Measurements from ENCODE around the gene GXYLT1. TPM values are rescaled to one million over a fixed set of nuclear protein-coding genes. Genes with fewer than 3 reads are reported as not detected.
"Not testable (repeated sequence)": the region's sequence is repeated elsewhere in the genome, so short reads cannot be mapped to it uniquely, and the experiment has no call there.

GXYLT1 gene
- total RNA-seq, 1 donor from 2014 or later: 11.8 TPM

GRCh38 chr12:42053456-42053855 is 91.2 kb downstream of the GXYLT1 start:
- H3K27ac ChIP-seq: no peak overlapping the region
- intact Hi-C loops (cut with DNase I): no loop called here
- TF ChIP-seq CTCF (IDR thresholded peaks at IDR 0.05) (no peak), POLR2AphosphoS5 (IDR thresholded peaks at IDR 0.05; ENCODE audit: insufficient read depth in 1 of 2, low read depth in 1 of 2) (no peak), POLR2A (IDR thresholded peaks at IDR 0.05) (no peak)

GRCh38 chr12:42048980-42049379 is 95.7 kb downstream of the GXYLT1 start:
- intact Hi-C loops (cut with DNase I); H3K27ac ChIP-seq; H3K36me3 ChIP-seq; H3K27me3 ChIP-seq; H3K4me3 ChIP-seq; H3K9me3 ChIP-seq; DNase-seq (ENCODE audit: extremely low spot score in 2 of 2); H3K4me1 ChIP-seq: not testable (repeated sequence)

More at GRCh38 chr12:42053456-42053855, 91.2 kb downstream of the GXYLT1 start:
- Histone ChIP-seq H3K9me3 (no peaks in the 10 kb centered on the region), H3K4me3 (no peak overlapping the region), H3K36me3 (no peaks in the 10 kb centered on the region), H3K4me1 (no peaks in the 10 kb centered on the region), H3K27me3 (no peaks in the 10 kb centered on the region)
- no peak for DNase-seq (ENCODE audit: extremely low spot score in 2 of 2)

GRCh38 chr12:42039577-42039976 is 105.1 kb downstream of the GXYLT1 start:
- intact Hi-C loops (cut with DNase I): no loop called here
- Histone ChIP-seq H3K4me1 (no peaks in the 10 kb centered on the region), H3K4me3 (no peak overlapping the region), H3K36me3 (no peaks in the 10 kb centered on the region), H3K9me3 (no peaks in the 10 kb centered on the region), H3K27me3 (no peaks in the 10 kb centered on the region), H3K27ac (no peak overlapping the region)
- no peak for TF ChIP-seq POLR2A (IDR thresholded peaks at IDR 0.05)
- TF ChIP-seq CTCF (IDR thresholded peaks at IDR 0.05): no peak
- no peak for TF ChIP-seq POLR2AphosphoS5 (IDR thresholded peaks at IDR 0.05; ENCODE audit: insufficient read depth in 1 of 2, low read depth in 1 of 2)
- no peak for DNase-seq (ENCODE audit: extremely low spot score in 2 of 2)

- TF ChIP-seq CTCF (IDR thresholded peaks at IDR 0.05) (no peak), POLR2AphosphoS5 (IDR thresholded peaks at IDR 0.05; ENCODE audit: insufficient read depth in 1 of 2, low read depth in 1 of 2) (no peak), POLR2A (IDR thresholded peaks at IDR 0.05) (no peak)
- H3K9me3 ChIP-seq: no peaks in the 10 kb centered on the region
Observed at GRCh38 chr12:42039176-42039575, 105.5 kb downstream of the GXYLT1 start.

GRCh38 chr12:42031847-42032564 is 112.7 kb downstream of the GXYLT1 start:
- TF ChIP-seq POLR2AphosphoS5 (IDR thresholded peaks at IDR 0.05; ENCODE audit: insufficient read depth in 1 of 2, low read depth in 1 of 2): no peak
- TF ChIP-seq CTCF (IDR thresholded peaks at IDR 0.05): no peak
- TF ChIP-seq POLR2A (IDR thresholded peaks at IDR 0.05): no peak
- no peaks in the 10 kb centered on the region for H3K4me1 ChIP-seq
- no peaks in the 10 kb centered on the region for H3K9me3 ChIP-seq
- DNase-seq (ENCODE audit: extremely low spot score in 2 of 2): no peak
- intact Hi-C loops (cut with DNase I): no loop called here
- no peaks in the 10 kb centered on the region for H3K36me3 ChIP-seq
- no peaks in the 10 kb centered on the region for H3K27me3 ChIP-seq
- no peak overlapping the region for H3K27ac ChIP-seq
- no peak overlapping the region for H3K4me3 ChIP-seq

More at GRCh38 chr12:42039176-42039575, 105.5 kb downstream of the GXYLT1 start:
- no peak overlapping the region for H3K4me3 ChIP-seq
- DNase-seq (ENCODE audit: extremely low spot score in 2 of 2): no peak
- intact Hi-C loops (cut with DNase I): no loop called here
- H3K4me1 ChIP-seq: no peaks in the 10 kb centered on the region
- H3K27ac ChIP-seq: no peak overlapping the region
- H3K27me3 ChIP-seq: no peaks in the 10 kb centered on the region
- H3K36me3 ChIP-seq: no peaks in the 10 kb centered on the region

Other genes with a start within 250 kb of the GXYLT1 start
- gene YAF2, start 93.4 kb upstream of the GXYLT1 start, total RNA-seq: 23.1 TPM
- gene ZCRB1, start 181.2 kb upstream of the GXYLT1 start, total RNA-seq: 36.3 TPM
- gene PPHLN1, start 181.3 kb upstream of the GXYLT1 start, total RNA-seq: 47.9 TPM

Measured in vagina (tissue), 2 donors.